CD4-positive, alpha-beta T cell (primary cell): ENCODE measurements around the gene WFIKKN1. TPM values are rescaled to one million over a fixed set of nuclear protein-coding genes. Genes with fewer than 3 reads are reported as not detected.
A peak's percentile ranks its signal among the peaks of the same experiment; 100 is the strongest.

Experiments
- ATAC-seq: fragments of 200-7000 bp; cut with Tn5 transposase; one replicate; pipeline ENCODE4 v1.10.0; 2022; ENCODE audit warnings: mild to moderate bottlenecking; ENCODE audit not compliant: poor library complexity
- CTCF ChIA-PET: fragments of 350-600 bp; sonication (Branson Sonifier 250); formaldehyde crosslinking; loops from one replicate; lab custom pipeline; 2021; ENCODE audit warnings: antibody characterized with exemption, inconsistent platforms; lab: Charles Lee
- POLR2A ChIA-PET: fragments of 350-600 bp; sonication (Branson Sonifier 250); formaldehyde crosslinking; loops from one replicate; lab custom pipeline; 2021; ENCODE audit warnings: antibody characterized with exemption, inconsistent platforms; lab: Charles Lee
- DNase-seq, 14 experiments: peaks; one replicate each; pipeline ENCODE4 v3.0.0-alpha.2; 2013 to 2020; ENCODE audit warnings: mixed read lengths in 2 of 14
- H3K27ac ChIP-seq, 2 donors: one replicate each; pipeline versions ENCODE4 v1.5.1 to v1.7.0; 2013; ENCODE audit warnings: low read length in 2 of 2, low read depth in 1 of 2, mild to moderate bottlenecking in 1 of 2
- H3K27me3 ChIP-seq, 2 experiments: 1 replicate in 1 of 2; 2 replicates in 1 of 2; pipeline versions ENCODE4 v1.6.1 to v1.7.0; 2013; ENCODE audit warnings: low read length in 2 of 2, control low read depth in 1 of 2, mild to moderate bottlenecking in 1 of 2, moderate library complexity in 1 of 2; ENCODE audit not compliant: insufficient read depth in 2 of 2, control insufficient read depth in 1 of 2
- H3K36me3 ChIP-seq: one replicate; pipeline ENCODE4 v1.6.1; 2013; ENCODE audit warnings: low read length, control low read depth; ENCODE audit not compliant: insufficient read depth
- H3K4me1 ChIP-seq: one replicate; pipeline ENCODE4 v1.6.1; 2013; ENCODE audit warnings: low read length, control low read depth; ENCODE audit not compliant: insufficient read depth
- H3K4me3 ChIP-seq: one replicate; pipeline ENCODE4 v1.5.1; 2013; ENCODE audit warnings: mild to moderate bottlenecking, low read length, moderate library complexity
- H3K9me3 ChIP-seq, 2 experiments: 1 replicate in 1 of 2; 2 replicates in 1 of 2; pipeline versions ENCODE4 v1.6.1 to v1.7.0; 2013; ENCODE audit warnings: low read length in 2 of 2, mild to moderate bottlenecking in 2 of 2, control low read depth in 1 of 2, moderate library complexity in 1 of 2; ENCODE audit not compliant: control insufficient read depth in 1 of 2, insufficient read depth in 1 of 2
- H3K27ac Mint-ChIP-seq: one replicate; pipeline ENCODE4 v1.8.0; 2020; ENCODE audit warnings: mixed read lengths
- H3K27me3 Mint-ChIP-seq: one replicate; pipeline ENCODE4 v1.8.0; 2021; ENCODE audit warnings: mixed read lengths
- H3K36me3 Mint-ChIP-seq: one replicate; pipeline ENCODE4 v1.8.0; 2021; ENCODE audit warnings: low read depth, mixed read lengths
- H3K4me1 Mint-ChIP-seq: one replicate; pipeline ENCODE4 v1.8.0; 2021; ENCODE audit warnings: low read depth, mixed read lengths
- H3K4me3 Mint-ChIP-seq: one replicate; pipeline ENCODE4 v1.8.0; 2020; ENCODE audit warnings: mild to moderate bottlenecking, mixed read lengths
- H3K9me3 Mint-ChIP-seq: one replicate; pipeline ENCODE4 v1.8.0; 2020; ENCODE audit warnings: mixed read lengths
- intact Hi-C, 2 experiments: fragments of 100-400 bp; cut with DNase I in 1 of 2; cut with micrococcal nuclease in 1 of 2; formaldehyde crosslinking; loops; one replicate each; pipeline versions ENCODE4 v1.15.1 to v1.9.0; 2023 to 2025; cut with DNase I, micrococcal nuclease
- total RNA-seq, 174 experiments: library from RNA in 2 of 174; stranded (reverse) in 2 of 174; gene quantifications; one replicate each; pipeline ENCODE4 v1.2.3 and lab custom pipeline; 2021 to 2026
- TF ChIP-seq, protein P1 (sequence below): fragments of 200-600 bp; IDR thresholded peaks from one replicate; pipeline ENCODE4 v1.8.0; 2022; ENCODE audit warnings: antibody characterized with exemption, mild to moderate bottlenecking

The WFIKKN1 gene
- total RNA-seq, 2 experiments from 2014 or later = 0.64 to 0.99 TPM

DNA sequence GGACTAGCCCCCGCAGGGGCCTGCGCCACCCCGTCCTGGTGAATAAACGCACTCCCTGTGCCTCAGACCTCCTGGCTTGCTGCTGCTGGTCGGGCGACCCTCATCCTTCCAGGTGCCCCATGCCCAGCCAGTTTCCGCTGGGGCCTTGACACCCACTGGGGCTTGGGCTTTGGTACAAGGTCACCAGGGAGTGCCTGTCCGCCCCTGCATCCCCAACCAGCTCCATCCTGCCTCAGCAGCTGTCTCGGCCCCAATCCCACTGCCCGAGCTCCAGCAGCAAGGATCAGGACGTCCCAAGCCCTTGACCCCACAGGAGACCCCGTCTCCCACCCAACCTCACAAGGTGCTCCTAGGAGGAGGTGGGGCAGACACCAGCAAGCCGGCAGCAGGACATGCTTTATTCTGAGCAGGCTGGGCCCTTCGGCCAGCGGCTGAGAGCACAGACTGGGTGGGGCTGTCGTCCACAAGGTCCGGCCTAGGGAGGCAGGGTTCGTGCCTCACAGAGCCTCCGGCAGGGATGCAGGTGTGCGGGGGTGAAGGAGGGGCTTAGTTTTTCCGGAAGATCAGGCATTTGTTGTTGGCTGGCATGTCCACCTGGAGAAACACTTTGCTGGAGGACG lies 3.4 kb downstream of the WFIKKN1 start:
- Histone ChIP-seq H3K27me3 (no peaks in the 10 kb centered on the region), H3K27ac (no peak overlapping the region), H3K4me3 (no peak overlapping the region), H3K4me1 (peaks cover 36% of the 10 kb centered on the region), H3K36me3 (no peaks in the 10 kb centered on the region), H3K9me3 (peaks cover 0 to 10% of the 10 kb centered on the region in 2 experiments)
- Mint-ChIP-seq H3K4me1 (peaks cover 8% of the 10 kb centered on the region), H3K9me3 (no peaks in the 10 kb centered on the region), H3K36me3 (peaks cover 9% of the 10 kb centered on the region), H3K4me3 (peak overlapping the region; percentile 79), H3K27ac (peak overlapping the region; percentile 65), H3K27me3 (peaks cover 6% of the 10 kb centered on the region)
- intact Hi-C loops = no loop called here
- TF ChIP-seq, protein P1, sequence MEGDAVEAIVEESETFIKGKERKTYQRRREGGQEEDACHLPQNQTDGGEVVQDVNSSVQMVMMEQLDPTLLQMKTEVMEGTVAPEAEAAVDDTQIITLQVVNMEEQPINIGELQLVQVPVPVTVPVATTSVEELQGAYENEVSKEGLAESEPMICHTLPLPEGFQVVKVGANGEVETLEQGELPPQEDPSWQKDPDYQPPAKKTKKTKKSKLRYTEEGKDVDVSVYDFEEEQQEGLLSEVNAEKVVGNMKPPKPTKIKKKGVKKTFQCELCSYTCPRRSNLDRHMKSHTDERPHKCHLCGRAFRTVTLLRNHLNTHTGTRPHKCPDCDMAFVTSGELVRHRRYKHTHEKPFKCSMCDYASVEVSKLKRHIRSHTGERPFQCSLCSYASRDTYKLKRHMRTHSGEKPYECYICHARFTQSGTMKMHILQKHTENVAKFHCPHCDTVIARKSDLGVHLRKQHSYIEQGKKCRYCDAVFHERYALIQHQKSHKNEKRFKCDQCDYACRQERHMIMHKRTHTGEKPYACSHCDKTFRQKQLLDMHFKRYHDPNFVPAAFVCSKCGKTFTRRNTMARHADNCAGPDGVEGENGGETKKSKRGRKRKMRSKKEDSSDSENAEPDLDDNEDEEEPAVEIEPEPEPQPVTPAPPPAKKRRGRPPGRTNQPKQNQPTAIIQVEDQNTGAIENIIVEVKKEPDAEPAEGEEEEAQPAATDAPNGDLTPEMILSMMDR = no peak
- POLR2A ChIA-PET = no interaction called here
- ATAC-seq (no peak), DNase-seq (no peak)
- CTCF ChIA-PET = no interaction called here

DNA sequence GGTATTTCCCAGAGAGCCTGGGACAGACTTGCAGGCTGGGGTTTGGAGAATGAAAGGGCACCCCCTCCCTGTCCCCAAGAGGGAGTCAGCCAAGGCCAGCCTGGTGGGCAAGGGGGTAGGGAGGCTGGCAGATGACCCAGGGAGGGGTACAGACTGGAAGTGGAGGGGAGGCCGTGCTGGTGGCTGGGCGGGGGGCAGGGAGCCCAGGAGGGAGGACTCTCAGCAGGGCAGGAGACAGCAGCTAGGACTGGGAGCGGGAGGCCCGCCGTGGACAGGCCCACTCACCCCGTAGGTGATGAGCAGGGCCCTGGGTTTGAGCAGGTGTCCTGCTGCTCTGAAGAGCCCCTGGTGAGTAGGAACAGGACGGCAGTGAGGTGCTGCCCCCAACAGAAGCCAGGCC lies 4.2 kb downstream of the WFIKKN1 start:
- Mint-ChIP-seq H3K36me3 (peaks cover 9% of the 10 kb centered on the region), H3K27ac (no peak overlapping the region), H3K4me1 (peaks cover 8% of the 10 kb centered on the region), H3K27me3 (peaks cover 6% of the 10 kb centered on the region), H3K9me3 (no peaks in the 10 kb centered on the region), H3K4me3 (peak overlapping the region; percentile 81)
- Histone ChIP-seq H3K9me3 (peaks cover 0 to 10% of the 10 kb centered on the region in 2 experiments), H3K27ac (no peak overlapping the region), H3K4me3 (peak overlapping the region; percentile 73), H3K4me1 (peaks cover 36% of the 10 kb centered on the region), H3K27me3 (no peaks in the 10 kb centered on the region), H3K36me3 (no peaks in the 10 kb centered on the region)
- TF ChIP-seq, protein P1 = no peak
- ATAC-seq (no peak), DNase-seq (no peak)
- POLR2A ChIA-PET = no interaction called here
- CTCF ChIA-PET = no interaction called here
- intact Hi-C loops = no loop called here

DNA sequence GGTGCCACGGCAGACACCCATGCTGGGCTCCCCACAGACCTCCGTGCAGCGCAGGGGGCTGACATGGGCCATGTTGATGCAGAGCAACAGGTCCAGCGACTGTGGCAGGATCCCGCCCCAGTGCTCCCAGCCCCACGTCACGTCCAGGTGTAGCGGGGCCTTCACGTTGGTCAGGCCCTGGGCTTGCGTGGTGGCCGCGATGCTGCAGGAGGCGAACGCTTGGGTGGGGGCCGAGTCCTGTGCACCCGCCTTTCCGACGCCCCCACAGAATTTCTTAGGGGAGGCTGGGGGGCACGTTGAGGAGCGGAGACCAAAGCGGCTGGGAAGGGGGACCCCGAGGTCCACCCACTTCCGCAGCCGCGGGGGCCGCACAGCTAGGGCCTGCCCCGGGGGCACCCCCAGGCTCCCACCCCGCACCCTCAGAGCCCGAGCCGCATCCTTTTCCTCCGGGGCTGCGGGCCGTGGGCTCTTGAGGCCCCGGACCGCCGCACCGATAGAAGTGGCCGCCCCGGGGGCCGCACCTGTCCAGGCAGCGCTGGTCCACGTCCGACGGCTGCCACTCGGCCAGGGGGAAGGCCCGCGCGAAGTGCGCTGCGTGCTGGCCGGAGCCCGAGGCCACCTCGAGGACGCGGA lies 4.9 kb downstream of the WFIKKN1 start:
- TF ChIP-seq, protein P1 = no peak
- intact Hi-C loops = loop anchor here (1.0 to 2.0 kb wide), 5 partner anchors 46 to 108 kb away; partner anchors contain the start of genes CAPN15 (in 1 of the 2), JMJD8 (in 1 of the 2) and PIGQ (in 1 of the 2)
- ChIA-PET POLR2A (interaction anchor here (1.0 to 3.0 kb wide), 20 partner anchors 12 to 1571 kb away, joined by 3 to 18 read pairs (median 4); partner anchors contain the start of genes ANTKMT, CAPN15, DECR2 and FAM234A), CTCF (interaction anchor here (1.3 to 1.5 kb wide), 4 partner anchors 12 to 108 kb away, joined by 3 to 6 read pairs (median 4); partner anchors contain the start of genes CAPN15 and WDR90)
- Histone ChIP-seq H3K27ac (peak overlapping the region in 1 of 2 donors; percentile 82), H3K36me3 (no peaks in the 10 kb centered on the region), H3K4me1 (peaks cover 37% of the 10 kb centered on the region), H3K4me3 (peak overlapping the region; percentile 73), H3K27me3 (no peaks in the 10 kb centered on the region), H3K9me3 (peaks cover 0 to 10% of the 10 kb centered on the region in 2 experiments)
- H3K9me3 Mint-ChIP-seq = no peaks in the 10 kb centered on the region
- H3K4me3 Mint-ChIP-seq = peak overlapping the region; percentile 45
- peak overlapping the region; percentile 100 for H3K27ac Mint-ChIP-seq
- ATAC-seq (no peak), DNase-seq (peak in 2 of 14 experiments; percentile 36 to 57)
- H3K36me3 Mint-ChIP-seq = peaks cover 9% of the 10 kb centered on the region
- H3K27me3 Mint-ChIP-seq = peaks cover 6% of the 10 kb centered on the region
- peaks cover 8% of the 10 kb centered on the region for H3K4me1 Mint-ChIP-seq
